GM12878 (cell line): ENCODE measurements around the gene STX7. TPM values are rescaled to one million over a fixed set of nuclear protein-coding genes. Genes with fewer than 3 reads are reported as not detected.

Source experiments
- ATAC-seq: fragments of 200-7000 bp; cut with Tn5 transposase; 3 replicates; pipeline ENCODE4 v1.9.1; 2020; ENCODE audit warnings: mild to moderate bottlenecking, moderate library complexity
- BruUV-seq: library from RNA; stranded (reverse); fragments of 400-500 nt; replicated peaks from 2 replicates; lab custom pipeline; 2021; lab: Mats Ljungman, UMichigan
- CTCF ChIA-PET: fragments of 300-600 bp; sonication (Branson Sonifier 250); formaldehyde crosslinking; extraction: SDS; loops from one replicate; lab custom pipeline; 2021; ENCODE audit warnings: inconsistent platforms; lab: Yijun Ruan, JAX
- POLR2A ChIA-PET: fragments of 350-600 bp; formaldehyde crosslinking; extraction: SDS; loops from one replicate; lab custom pipeline; 2021; ENCODE audit warnings: inconsistent platforms; lab: Charles Lee
- RAD21 ChIA-PET: fragments of 300-600 bp; sonication (Branson Sonifier 250); formaldehyde crosslinking; loops from one replicate; lab custom pipeline; 2023; ENCODE audit warnings: antibody characterized with exemption; ENCODE audit not compliant: unreplicated experiment; lab: Charles Lee
- SMC1A ChIA-PET: fragments of 300-600 bp; sonication (Branson Sonifier 250); formaldehyde crosslinking; loops from one replicate; lab custom pipeline; 2023; ENCODE audit not compliant: unreplicated experiment, uncharacterized antibody; lab: Charles Lee
- DNase-seq: peaks from one replicate; pipeline ENCODE4 v3.0.0-alpha.2; 2011; ENCODE audit warnings: low read depth, low spot score
- FAIRE-seq: peaks from 3 replicates; lab custom pipeline; 2011; peaks lifted over from hg19 to GRCh38; lab: Jason Lieb, UNC
- H2AFZ ChIP-seq: 2 replicates; pipeline ENCODE4 v1.6.0; 2011; ENCODE audit warnings: low read depth, low read length, control low read depth; ENCODE audit not compliant: control insufficient read depth
- H3K27ac ChIP-seq: 2 replicates; pipeline ENCODE4 v1.5.1; 2011; ENCODE audit warnings: control low read depth; ENCODE audit not compliant: control insufficient read depth, insufficient read depth
- H3K27me3 ChIP-seq, 2 experiments: replicated peaks in 1 of 2; 2 replicates each; pipeline versions ENCODE4 v1.6.0 to v1.6.1; 2011; ENCODE audit warnings: low read length in 1 of 2; ENCODE audit not compliant: control insufficient read depth in 2 of 2, insufficient read depth in 2 of 2
- H3K36me3 ChIP-seq, 2 experiments: 2 replicates each; pipeline ENCODE4 v1.5.1; 2011; ENCODE audit warnings: low read length in 1 of 2; ENCODE audit not compliant: control insufficient read depth in 2 of 2, insufficient read depth in 2 of 2
- H3K4me1 ChIP-seq: 2 replicates; pipeline ENCODE4 v1.6.1; 2011; ENCODE audit warnings: mild to moderate bottlenecking, low read length, moderate library complexity, mixed read lengths; ENCODE audit not compliant: control insufficient read depth, insufficient read depth
- H3K4me2 ChIP-seq: 2 replicates; pipeline ENCODE4 v1.6.0; 2011; ENCODE audit warnings: control low read depth; ENCODE audit not compliant: control insufficient read depth, insufficient read depth
- H3K4me3 ChIP-seq: fragments of 200-600 bp; sonication (generic); 2 replicates; pipeline ENCODE4 v1.5.1; 2016
- H3K79me2 ChIP-seq: 2 replicates; pipeline ENCODE4 v1.6.0; 2011; ENCODE audit warnings: low read length; ENCODE audit not compliant: control insufficient read depth, insufficient read depth
- H3K9ac ChIP-seq: 2 replicates; pipeline ENCODE4 v1.8.0; 2011; ENCODE audit warnings: low read length, control low read depth, mixed read lengths; ENCODE audit not compliant: control insufficient read depth, insufficient read depth
- H3K9me3 ChIP-seq: replicated peaks from 3 replicates; pipeline ENCODE4 v1.5.1; 2011; ENCODE audit warnings: mild to moderate bottlenecking, low read length; ENCODE audit not compliant: control insufficient read depth, insufficient read depth
- H4K20me1 ChIP-seq: 2 replicates; pipeline ENCODE4 v1.6.0; 2011; ENCODE audit not compliant: control insufficient read depth, insufficient read depth
- BACH1 ChIP-seq: fragments of 450-650 bp; IDR thresholded peaks from 2 replicates; pipeline ENCODE4 v1.6.1; 2017; ENCODE audit warnings: mild to moderate bottlenecking, borderline replicate concordance
- GATAD2B ChIP-seq: fragments of 450-650 bp; conservative IDR thresholded peaks from 2 replicates; pipeline ENCODE4 v1.6.1; 2017; ENCODE audit warnings: low read depth, mild to moderate bottlenecking, moderate library complexity
- IKZF2 ChIP-seq, 2 experiments: fragments of 450-650 bp; IDR thresholded peaks; 2 replicates each; pipeline ENCODE4 v1.6.1; 2017; ENCODE audit warnings: mild to moderate bottlenecking in 2 of 2, moderate library complexity in 2 of 2
- IRF3 ChIP-seq: fragments of 450-650 bp; IDR thresholded peaks from 2 replicates; pipeline ENCODE4 v1.6.1; 2014; ENCODE audit warnings: mild to moderate bottlenecking
- MAX ChIP-seq: IDR thresholded peaks from 2 replicates; pipeline ENCODE4 v1.6.1; 2012; ENCODE audit warnings: low read depth, low read length, improper control_type of control experiment
- MTA2 ChIP-seq: fragments of 450-650 bp; IDR thresholded peaks from 2 replicates; pipeline ENCODE4 v1.6.1; 2016; ENCODE audit warnings: low read depth, mild to moderate bottlenecking, moderate library complexity
- NFXL1 ChIP-seq: fragments of 450-650 bp; IDR thresholded peaks from 2 replicates; pipeline ENCODE4 v1.6.1; 2017; ENCODE audit warnings: antibody characterized with exemption, mild to moderate bottlenecking, borderline replicate concordance
- NFYB ChIP-seq: IDR thresholded peaks from 2 replicates; pipeline ENCODE4 v1.6.1; 2011; ENCODE audit warnings: low read depth, mild to moderate bottlenecking, low read length, improper control_type of control experiment, moderate library complexity; ENCODE audit not compliant: insufficient read depth
- RCOR1 ChIP-seq: conservative IDR thresholded peaks from 2 replicates; pipeline ENCODE4 v1.6.1; 2012; ENCODE audit warnings: low read depth, low read length, improper control_type of control experiment
- SPI1 ChIP-seq: IDR thresholded peaks from 2 replicates; pipeline ENCODE4 v1.6.1; 2011; ENCODE audit warnings: low read depth, mild to moderate bottlenecking, low read length, moderate library complexity, borderline replicate concordance; ENCODE audit not compliant: insufficient read depth
- TARDBP ChIP-seq: IDR thresholded peaks from 2 replicates; pipeline ENCODE4 v1.6.1; 2016; ENCODE audit warnings: borderline replicate concordance
- ZNF384 ChIP-seq: IDR thresholded peaks from 2 replicates; pipeline ENCODE4 v1.6.1; 2012; ENCODE audit warnings: low read depth, mild to moderate bottlenecking, low read length, improper control_type of control experiment, borderline replicate concordance
- WGBS: methylation state at CpG from one replicate; pipeline ENCODE4 v1.1.6; 2016; ENCODE audit warnings: low lambda C conversion rate; ENCODE audit not compliant: insufficient replicate concordance, insufficient coverage; ENCODE audit errors: missing lambda C conversion rate; 5-methylcytosine and 5-hydroxymethylcytosine counted together
- in situ Hi-C: fragments of 300-500 bp; cut with MboI; formaldehyde crosslinking; loops from 9 replicates; pipeline ENCODE4 v1.14.3; 2018; ENCODE audit warnings: mixed read lengths
- intact Hi-C: fragments of 100-400 bp; cut with micrococcal nuclease; formaldehyde crosslinking; loops from one replicate; pipeline ENCODE4 v1.14.2; 2022; ENCODE audit not compliant: unreplicated experiment
- polyA plus RNA-seq, 11 experiments: library from polyadenylated mRNA; depleted of rRNA in 4 of 11; unstranded in 6 of 11; stranded (reverse) in 5 of 11; fragments of >200 nt; fragmentation: Nextera tagmentation in 4 of 11; fragmentation: Illumina TruSeq in 1 of 11; extraction: Ambion mirVana in 4 of 11; extraction: Trizol in 1 of 11; gene quantifications; 1 replicate in 1 of 11; 2 replicates in 10 of 11; pipeline versions ENCODE4 v1.2.1 to v1.2.3, GENCODE V29; 2011 to 2016; ENCODE audit warnings: inconsistent platforms in 2 of 11, missing spikeins in 2 of 11, low read depth in 1 of 11
- total RNA-seq, 4 experiments: library from RNA; depleted of rRNA in 3 of 4; stranded (reverse); fragments of >200 nt in 3 of 4; fragmentation: Illumina TruSeq in 1 of 4; extraction: Trizol in 1 of 4; gene quantifications; 2 replicates each; pipeline versions ENCODE4 v1.2.1 to v1.2.3, GENCODE V29; 2013 to 2021
- TF ChIP-seq, protein P1 (sequence below): IDR thresholded peaks from 2 replicates; pipeline ENCODE4 v1.6.1; 2012; ENCODE audit warnings: low read depth, low read length, improper control_type of control experiment
- TF ChIP-seq, protein P2 (sequence below): fragments of 450-650 bp; IDR thresholded peaks from 2 replicates; pipeline ENCODE4 v1.6.1; 2017; ENCODE audit warnings: antibody characterized with exemption, mild to moderate bottlenecking, moderate library complexity

Gene STX7
- total and polyA plus RNA-seq, 10 of the 15 experiments (the other 5 are each of a cell fraction or from before 2014, with no cell fraction given) = 26.5 to 75.5 (median 51.3) TPM

- TF ChIP-seq, protein P1, sequence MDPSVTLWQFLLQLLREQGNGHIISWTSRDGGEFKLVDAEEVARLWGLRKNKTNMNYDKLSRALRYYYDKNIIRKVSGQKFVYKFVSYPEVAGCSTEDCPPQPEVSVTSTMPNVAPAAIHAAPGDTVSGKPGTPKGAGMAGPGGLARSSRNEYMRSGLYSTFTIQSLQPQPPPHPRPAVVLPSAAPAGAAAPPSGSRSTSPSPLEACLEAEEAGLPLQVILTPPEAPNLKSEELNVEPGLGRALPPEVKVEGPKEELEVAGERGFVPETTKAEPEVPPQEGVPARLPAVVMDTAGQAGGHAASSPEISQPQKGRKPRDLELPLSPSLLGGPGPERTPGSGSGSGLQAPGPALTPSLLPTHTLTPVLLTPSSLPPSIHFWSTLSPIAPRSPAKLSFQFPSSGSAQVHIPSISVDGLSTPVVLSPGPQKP = no peak
- TF ChIP-seq, protein P2, sequence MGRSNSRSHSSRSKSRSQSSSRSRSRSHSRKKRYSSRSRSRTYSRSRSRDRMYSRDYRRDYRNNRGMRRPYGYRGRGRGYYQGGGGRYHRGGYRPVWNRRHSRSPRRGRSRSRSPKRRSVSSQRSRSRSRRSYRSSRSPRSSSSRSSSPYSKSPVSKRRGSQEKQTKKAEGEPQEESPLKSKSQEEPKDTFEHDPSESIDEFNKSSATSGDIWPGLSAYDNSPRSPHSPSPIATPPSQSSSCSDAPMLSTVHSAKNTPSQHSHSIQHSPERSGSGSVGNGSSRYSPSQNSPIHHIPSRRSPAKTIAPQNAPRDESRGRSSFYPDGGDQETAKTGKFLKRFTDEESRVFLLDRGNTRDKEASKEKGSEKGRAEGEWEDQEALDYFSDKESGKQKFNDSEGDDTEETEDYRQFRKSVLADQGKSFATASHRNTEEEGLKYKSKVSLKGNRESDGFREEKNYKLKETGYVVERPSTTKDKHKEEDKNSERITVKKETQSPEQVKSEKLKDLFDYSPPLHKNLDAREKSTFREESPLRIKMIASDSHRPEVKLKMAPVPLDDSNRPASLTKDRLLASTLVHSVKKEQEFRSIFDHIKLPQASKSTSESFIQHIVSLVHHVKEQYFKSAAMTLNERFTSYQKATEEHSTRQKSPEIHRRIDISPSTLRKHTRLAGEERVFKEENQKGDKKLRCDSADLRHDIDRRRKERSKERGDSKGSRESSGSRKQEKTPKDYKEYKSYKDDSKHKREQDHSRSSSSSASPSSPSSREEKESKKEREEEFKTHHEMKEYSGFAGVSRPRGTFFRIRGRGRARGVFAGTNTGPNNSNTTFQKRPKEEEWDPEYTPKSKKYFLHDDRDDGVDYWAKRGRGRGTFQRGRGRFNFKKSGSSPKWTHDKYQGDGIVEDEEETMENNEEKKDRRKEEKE = no peak
- TF ChIP-seq RCOR1 (no peak), BACH1 (no peak), GATAD2B (no peak)
- TF ChIP-seq, all 136 proteins: peak for 0
These were observed 2.5 kb upstream of the STX7 start (continued) for GRCh38 chr6:132515386-132515785.

DNA sequence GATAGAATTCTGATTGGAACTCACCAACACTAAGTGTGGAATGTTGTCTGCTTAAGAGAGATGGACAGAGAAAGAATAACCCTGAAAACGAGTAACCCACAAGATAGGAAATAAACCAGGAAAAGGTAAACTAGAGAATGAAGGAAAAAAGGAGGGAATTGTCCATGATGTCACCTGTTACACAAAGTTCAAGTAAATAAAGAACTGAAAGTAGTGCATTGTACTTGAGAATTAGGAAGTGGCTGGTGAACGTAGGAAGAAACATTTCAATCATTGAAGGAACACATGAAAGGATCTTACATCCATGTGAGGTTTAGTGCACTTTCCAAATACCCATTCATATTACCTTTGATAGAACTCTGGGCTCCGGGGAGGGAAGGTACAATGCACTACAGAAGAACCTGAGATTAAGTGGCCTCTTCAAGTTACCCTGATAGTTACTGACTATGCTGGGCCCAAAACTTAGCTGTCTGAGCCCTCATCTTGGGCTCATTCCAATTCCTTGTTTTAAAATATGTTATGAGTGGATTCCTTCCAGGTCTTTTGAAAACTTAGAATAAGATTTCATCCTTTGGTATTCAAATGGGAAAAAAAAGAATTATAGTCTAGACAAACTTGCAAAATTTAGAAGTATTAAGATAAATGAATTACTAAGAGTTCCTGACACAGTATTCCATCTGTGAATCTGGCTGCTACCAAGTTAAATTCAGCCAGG, 1.1 kb upstream of the STX7 start:
- Histone ChIP-seq H3K9me3 (no peaks in the 10 kb centered on the region), H3K79me2 (peaks cover 42% of the 10 kb centered on the region), H3K9ac (no peak overlapping the region), H3K4me3 (no peak overlapping the region; the same call in 1 of the 2 replicates), H3K27me3 (no peaks in the 10 kb centered on the region), H2AFZ (no peak overlapping the region), H3K4me2 (peak overlapping the region; percentile 89), H3K36me3 (no peaks in the 10 kb centered on the region), H3K27ac (no peak overlapping the region), H3K4me1 (peaks cover 6% of the 10 kb centered on the region), H4K20me1 (no peaks in the 10 kb centered on the region)
- RAD21 ChIA-PET = interaction anchor here (1.2 to 1.8 kb wide), 5 partner anchors 18 to 302 kb away, joined by 3 to 26 read pairs (median 4); no protein-coding TSS in a partner anchor
- FAIRE-seq (no peak), ATAC-seq (no peak), DNase-seq (no peak)
- in situ Hi-C loops (no loop called here), intact Hi-C loops (loop anchor here (2.0 to 10.0 kb wide), 4 partner anchors 15 to 1441 kb away; partner anchors contain the start of genes RPS12 and TBPL1)
- POLR2A ChIA-PET = interaction anchor here (1.3 kb wide), 1 partner anchor 298 kb away, joined by 6 read pairs; no protein-coding TSS in a partner anchor
- CTCF ChIA-PET = interaction anchor here (0.7 to 4.1 kb wide), 11 partner anchors 9 to 234 kb away, joined by 3 to 20 read pairs (median 6); no protein-coding TSS in a partner anchor
- BruUV-seq = no TSS peak
- WGBS = 24% methylated on average over 3 of the region's 3 CpGs
- SMC1A ChIA-PET = interaction anchor here (1.3 to 1.7 kb wide), 4 partner anchors 12 to 234 kb away, joined by 5 to 25 read pairs (median 7); no protein-coding TSS in a partner anchor
- no peak for TF ChIP-seq IRF3
- peak; percentile 73; the same call in 1 of the 2 replicates for TF ChIP-seq SPI1
- TF ChIP-seq MAX = no peak
- TF ChIP-seq ZNF384 = no peak
- TF ChIP-seq NFYB = no peak
- no peak for TF ChIP-seq TARDBP
- no peak for TF ChIP-seq MTA2
- TF ChIP-seq IKZF2 (IDR thresholded peaks at IDR 0.05) = peak; percentile 50 to 56
- no peak for TF ChIP-seq NFXL1
